ENCODE measurements around the gene COX7B2.

Gene COX7B2

GRCh38 chr4:46781434-46782092 is 127.5 kb downstream of the COX7B2 start:
- DNase-seq (ENCODE audit: extremely low spot score, insufficient read length, low read depth) (no peak), FAIRE-seq (no peak)

- FAIRE-seq, result no peak
- DNase-seq (ENCODE audit: extremely low spot score, insufficient read length, low read depth), result no peak
Measured at GRCh38 chr4:46765465-46765864, 143.6 kb downstream of the COX7B2 start.

- FAIRE-seq (no peak), DNase-seq (ENCODE audit: extremely low spot score, insufficient read length, low read depth) (no peak)
Measured at GRCh38 chr4:46730075-46730474, 179.0 kb downstream of the COX7B2 start.

DNA sequence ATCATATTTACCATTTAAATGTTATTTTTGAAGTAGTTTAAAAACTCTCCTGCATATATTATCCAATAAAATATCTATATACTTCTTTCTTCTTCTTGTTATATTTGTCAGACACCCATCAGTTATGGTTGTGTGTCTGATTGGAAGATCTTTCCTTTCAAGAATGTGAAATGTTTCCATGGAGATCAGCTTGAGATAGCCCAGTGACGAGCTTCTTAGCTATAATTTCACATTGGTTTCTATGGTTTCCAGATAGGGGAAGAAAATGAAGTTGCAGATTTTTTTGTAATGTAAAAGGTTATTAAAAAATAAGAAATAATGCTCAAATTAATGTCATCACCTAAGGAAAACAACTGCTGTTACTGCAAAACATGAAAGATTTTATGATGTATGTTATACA is 189.0 kb downstream of the COX7B2 start:
- no peak for FAIRE-seq
- DNase-seq (ENCODE audit: extremely low spot score, insufficient read length, low read depth), result no peak

GRCh38 chr4:46717950-46718349 is 191.1 kb downstream of the COX7B2 start:
- no peak for FAIRE-seq
- no peak for DNase-seq (ENCODE audit: extremely low spot score, insufficient read length, low read depth)

DNA sequence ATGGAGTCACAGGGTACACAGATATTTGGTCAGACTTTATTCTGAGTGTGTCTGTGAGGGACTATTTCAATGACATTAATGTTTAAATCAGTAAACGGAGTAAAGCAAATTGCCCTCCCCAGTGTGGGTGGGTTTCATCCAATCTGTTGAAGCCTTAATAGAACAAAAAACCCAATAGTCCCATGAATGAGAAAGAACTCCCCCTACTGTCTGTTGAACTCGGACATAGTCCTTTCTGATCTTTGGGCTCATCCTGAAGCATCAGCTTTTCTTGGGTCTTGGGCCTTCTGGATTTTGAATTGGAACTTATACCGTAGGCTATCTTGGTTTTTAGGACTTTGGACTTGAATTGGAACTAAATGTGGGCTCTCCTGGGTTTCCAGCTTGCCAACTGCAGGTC is 193.6 kb downstream of the COX7B2 start:
- FAIRE-seq (no peak), DNase-seq (ENCODE audit: extremely low spot score, insufficient read length, low read depth) (no peak)

GRCh38 chr4:46698891-46699290 is 210.2 kb downstream of the COX7B2 start:
- no peak for DNase-seq (ENCODE audit: extremely low spot score, insufficient read length, low read depth)
- FAIRE-seq, result no peak
